HG02610 (cell line): ENCODE measurements around the gene AXIN2.
"Not testable (repeated sequence)": the region's sequence is repeated elsewhere in the genome, so short reads cannot be mapped to it uniquely, and the experiment has no call there.

Source experiments
- ATAC-seq: cut with Tn5 transposase; IDR thresholded peaks from one replicate; pipeline ENCODE4 v1.9.1; 2021; ENCODE audit warnings: mild to moderate bottlenecking, moderate library complexity; ENCODE audit not compliant: unreplicated experiment

The AXIN2 gene

GRCh38 chr17:65537845-65538674 lies 23.4 kb downstream of the AXIN2 start:
- no peak for ATAC-seq

GRCh38 chr17:65537343-65537844 lies 24.1 kb downstream of the AXIN2 start:
- ATAC-seq: no peak

DNA sequence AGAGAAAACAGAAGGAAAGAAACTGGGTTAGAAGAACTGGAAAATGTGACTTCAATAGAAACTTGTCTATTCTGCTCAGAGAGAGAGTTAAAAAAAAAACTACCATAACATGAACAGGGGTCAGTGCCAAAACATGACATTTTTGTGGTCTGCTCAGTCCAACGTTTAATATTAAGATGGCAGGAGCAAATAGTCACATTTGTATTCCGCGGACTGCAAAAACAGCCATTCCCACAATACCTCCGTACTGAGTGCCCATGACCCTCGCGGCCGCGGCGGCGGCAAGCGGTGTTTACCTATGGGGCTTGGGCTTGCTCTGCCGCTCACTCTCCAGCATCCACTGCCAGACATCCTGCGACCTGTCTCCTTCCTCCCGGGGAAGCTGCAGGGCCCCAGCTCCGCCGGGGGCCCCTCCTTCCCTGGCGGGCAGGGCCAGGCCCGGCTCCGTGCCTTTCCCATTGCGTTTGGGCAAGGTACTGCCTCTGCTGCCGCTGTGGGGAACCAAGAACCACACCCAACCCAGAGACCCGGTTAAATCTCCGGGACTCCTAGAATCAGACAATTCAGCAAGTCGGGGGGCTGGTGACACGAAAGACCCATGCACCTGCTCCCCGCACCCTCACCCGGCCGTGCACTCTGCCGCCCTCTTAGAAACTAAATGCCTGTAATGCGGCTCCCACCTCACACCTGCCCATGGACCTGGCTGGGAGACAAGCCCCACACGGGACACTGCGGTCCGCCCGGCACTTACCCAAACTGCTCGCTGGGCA lies 24.7 kb downstream of the AXIN2 start:
- ATAC-seq: no peak

DNA sequence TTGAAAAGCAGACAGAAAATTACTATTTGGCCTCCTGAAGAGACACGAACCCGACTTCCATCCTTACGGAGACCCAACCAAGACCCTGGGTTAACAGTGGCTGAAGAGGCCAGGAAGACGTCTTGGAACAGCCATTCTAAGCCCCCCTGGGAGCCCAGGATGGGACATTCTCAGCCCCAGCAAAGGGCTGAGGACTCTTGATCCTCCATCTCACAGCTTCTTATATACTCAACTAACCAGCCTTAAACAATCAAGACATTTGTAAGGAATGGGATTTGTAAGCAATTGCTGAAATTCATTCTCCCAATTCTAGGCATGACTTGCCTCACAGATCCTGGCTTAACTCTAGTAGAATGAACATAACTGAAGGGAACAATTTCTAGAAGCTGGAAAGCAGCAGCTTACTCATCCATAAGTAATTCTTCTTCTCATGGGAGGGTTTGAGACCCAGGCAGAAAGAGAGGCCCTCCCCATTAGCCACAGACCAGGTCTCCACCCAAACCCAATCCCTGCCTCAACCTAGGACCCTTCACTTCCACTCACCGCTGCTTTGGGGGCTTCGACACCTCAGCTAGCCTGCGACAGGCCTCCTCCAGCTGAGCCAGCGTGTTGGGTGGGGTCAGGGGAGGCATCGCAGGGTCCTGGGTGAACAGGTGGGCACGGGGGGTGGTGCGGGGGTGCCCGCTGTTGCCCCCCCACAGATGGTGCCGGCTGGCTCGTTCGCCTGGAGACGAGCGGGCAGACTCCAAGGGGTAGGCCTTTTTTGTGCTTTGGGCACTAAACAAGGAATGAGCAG lies 25.5 kb downstream of the AXIN2 start:
- ATAC-seq: no peak

DNA sequence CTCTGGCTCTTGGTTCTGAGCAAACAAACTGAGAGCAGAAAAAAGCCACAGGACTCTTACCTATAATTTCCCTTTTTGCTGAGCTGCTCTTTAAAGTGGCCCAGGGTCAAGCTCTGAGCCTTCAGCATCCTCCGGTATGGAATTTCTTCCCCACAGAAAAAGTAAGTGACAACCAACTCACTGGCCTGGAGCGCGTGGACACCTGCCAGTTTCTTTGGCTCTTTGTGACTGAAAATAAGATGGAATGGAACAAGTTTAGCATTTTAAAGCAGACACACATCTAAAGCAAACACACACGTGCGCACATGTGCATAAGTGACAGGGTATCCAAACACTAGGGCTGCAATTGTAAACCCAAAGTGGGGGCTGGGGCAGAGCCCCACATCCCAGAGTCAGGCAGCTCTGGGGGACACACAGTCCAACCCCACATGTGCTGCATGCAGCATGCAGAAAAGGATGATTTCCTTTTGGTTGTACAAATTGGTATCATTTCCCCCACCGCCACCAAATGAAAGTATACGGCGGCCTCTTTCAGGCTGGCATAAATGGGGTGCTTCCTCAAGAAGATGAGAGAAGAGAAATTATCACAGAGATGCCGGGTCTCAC lies 27.5 kb downstream of the AXIN2 start:
- ATAC-seq: no peak

DNA sequence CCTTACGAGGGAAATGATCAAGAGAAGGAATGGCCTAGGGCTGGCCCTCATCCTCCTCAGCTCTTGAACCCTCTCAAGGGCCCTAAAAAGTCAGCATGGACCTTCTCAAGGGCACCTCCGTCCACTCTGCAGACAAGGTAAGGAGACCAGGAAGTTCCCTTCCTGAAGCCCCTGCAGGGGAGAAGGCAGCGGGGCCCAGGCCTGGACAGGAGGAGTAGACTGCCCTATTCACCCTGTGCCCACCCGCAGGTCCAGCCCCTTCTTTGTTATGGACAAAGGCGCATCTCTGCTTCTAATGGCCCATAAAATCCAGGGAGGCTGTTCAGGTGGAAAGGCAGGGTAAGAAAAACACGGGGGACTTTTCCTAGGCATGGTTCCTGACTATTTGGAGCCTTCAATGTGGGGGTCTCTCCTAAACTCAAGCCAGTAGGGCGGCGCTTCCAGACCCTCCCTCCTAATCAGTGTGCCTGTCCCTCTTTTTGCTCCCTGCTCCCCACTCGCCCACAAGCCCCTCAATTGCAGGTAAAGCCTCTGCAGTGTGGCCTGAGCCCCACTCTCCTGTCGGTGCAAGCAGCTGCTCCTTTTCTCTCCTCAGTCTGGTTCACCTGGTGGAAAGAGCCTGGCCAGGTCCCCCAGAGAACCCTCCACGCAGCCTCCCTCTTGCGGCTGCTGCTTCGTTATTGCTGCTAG lies 28.2 kb downstream of the AXIN2 start:
- no peak for ATAC-seq

GRCh38 chr17:65532101-65532890 lies 29.2 kb downstream of the AXIN2 start:
- ATAC-seq: no peak

- ATAC-seq: no peak
These were observed 30.0 kb downstream of the AXIN2 start for GRCh38 chr17:65531256-65532100.

GRCh38 chr17:65530523-65531255 lies 30.8 kb downstream of the AXIN2 start:
- no peak for ATAC-seq

- no peak for ATAC-seq
These were observed 31.5 kb downstream of the AXIN2 start for GRCh38 chr17:65529761-65530522.

- no peak for ATAC-seq
These were observed 32.3 kb downstream of the AXIN2 start for GRCh38 chr17:65529040-65529633.

GRCh38 chr17:65527857-65528591 lies 33.4 kb downstream of the AXIN2 start:
- ATAC-seq: no peak

GRCh38 chr17:65527381-65527780 lies 34.1 kb downstream of the AXIN2 start:
- ATAC-seq: no peak

DNA sequence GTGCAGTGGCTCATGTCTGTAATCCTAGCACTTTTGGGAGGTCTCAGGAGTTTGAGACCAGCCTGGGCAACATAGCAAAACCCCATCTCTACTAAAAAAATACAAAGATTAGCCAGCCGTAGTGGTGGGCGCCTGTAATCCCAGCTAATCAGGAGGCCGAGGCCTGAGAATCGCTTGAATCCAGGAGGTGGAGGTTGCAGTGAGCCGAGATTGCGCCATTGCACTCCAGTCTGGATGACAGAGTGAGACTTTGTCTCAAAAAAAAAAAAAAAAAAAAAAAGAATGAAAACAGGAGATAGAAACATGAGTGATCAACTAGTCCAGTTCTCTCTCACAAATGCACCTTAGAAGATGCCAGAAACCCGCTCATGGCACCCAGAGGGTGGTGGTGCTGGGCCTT lies 34.6 kb downstream of the AXIN2 start:
- not testable (repeated sequence) for ATAC-seq

- no peak for ATAC-seq
These were observed 37.4 kb downstream of the AXIN2 start for GRCh38 chr17:65523853-65524664.
